Transverse colon (tissue), 4 donors: Measurements from ENCODE around the gene PGRMC2. TPM values are rescaled to one million over a fixed set of nuclear protein-coding genes. Genes with fewer than 3 reads are reported as not detected.
"Not testable (repeated sequence)": the region's sequence is repeated elsewhere in the genome, so short reads cannot be mapped to it uniquely, and the experiment has no call there.

Source experiments
- DNase-seq: peaks from one replicate; pipeline ENCODE4 v3.0.0-alpha.2; 2019
- H3K27ac ChIP-seq, 4 donors: fragments of 200-600 bp; sonication (generic); 2 replicates each; pipeline ENCODE4 v1.5.1; 2016 to 2018; ENCODE audit warnings: inconsistent platforms in 4 of 4
- H3K27me3 ChIP-seq: fragments of 200-600 bp; sonication (generic); 2 replicates; pipeline ENCODE4 v1.5.1; 2017; ENCODE audit warnings: inconsistent platforms
- H3K36me3 ChIP-seq, 4 donors: fragments of 200-600 bp; sonication (generic); 2 replicates each; pipeline ENCODE4 v1.5.1; 2017 to 2019; ENCODE audit warnings: inconsistent platforms in 4 of 4
- H3K4me1 ChIP-seq, 4 donors: fragments of 200-600 bp; sonication (generic); 2 replicates each; pipeline ENCODE4 v1.5.1; 2017 to 2020; ENCODE audit warnings: inconsistent platforms in 4 of 4
- H3K4me3 ChIP-seq, 4 donors: fragments of 200-600 bp; sonication (generic); 1 replicate in 1 of 4; 2 replicates in 3 of 4; pipeline versions ENCODE4 v1.5.1 to v1.6.1; 2017 to 2019; ENCODE audit warnings: inconsistent platforms in 4 of 4
- H3K9me3 ChIP-seq, 2 donors: fragments of 200-600 bp; sonication (generic); 2 replicates each; pipeline ENCODE4 v1.5.1; 2017 to 2019; ENCODE audit warnings: inconsistent platforms in 2 of 2
- CTCF ChIP-seq, 5 experiments: fragments of 200-600 bp in 3 of 5; fragments of 450-650 bp in 2 of 5; sonication (generic) in 3 of 5; IDR thresholded peaks; 1 replicate in 2 of 5; 2 replicates in 3 of 5; pipeline ENCODE4 v1.5.1; 2016 to 2017; ENCODE audit warnings: antibody characterized with exemption in 5 of 5, inconsistent platforms in 3 of 5, mild to moderate bottlenecking in 2 of 5, moderate library complexity in 1 of 5
- EP300 ChIP-seq: sonication (generic); formaldehyde crosslinking; IDR thresholded peaks from one replicate; pipeline ENCODE4 v1.6.1; 2017; ENCODE audit warnings: antibody characterized with exemption, low read depth
- POLR2A ChIP-seq: fragments of 450-650 bp; IDR thresholded peaks from one replicate; pipeline ENCODE4 v1.6.1; 2016; ENCODE audit warnings: antibody characterized with exemption, mild to moderate bottlenecking, moderate library complexity
- POLR2AphosphoS5 ChIP-seq, 3 donors: sonication (generic); formaldehyde crosslinking; IDR thresholded peaks; one replicate each; pipeline ENCODE4 v1.6.1; 2016; ENCODE audit warnings: antibody characterized with exemption in 3 of 3
- WGBS, 2 donors: methylation state at CpG; one replicate each; pipeline ENCODE4 v1.1.5; 2018; ENCODE audit warnings: low coverage in 1 of 2; 5-methylcytosine and 5-hydroxymethylcytosine counted together
- in situ Hi-C, 4 donors: fragments of 200-750 bp; cut with MboI; loops; one replicate each; pipeline versions ENCODE4 v1.15.0 to v1.15.1; 2017; ENCODE audit warnings: low sequenced_read_pairs in 3 of 4, low pct_ligation_motif_present in 1 of 4, low pct_unique_long_range_greater_than_20kb in 1 of 4
- intact Hi-C: fragments of 100-400 bp; cut with DNase I; formaldehyde crosslinking; loops from one replicate; pipeline ENCODE4 v1.15.1; 2023; ENCODE audit warnings: low total_unique reads
- total RNA-seq, 4 donors: library from RNA; depleted of rRNA; stranded (reverse); fragments of >200 nt; gene quantifications; one replicate each; pipeline ENCODE4 v1.1.0, GENCODE V29; 2016

The PGRMC2 gene
- total RNA-seq, 4 donors from 2014 or later, result 19.9 to 49.1 (median 31.4) TPM

- 83 to 85% methylated on average over 1 of the region's 1 CpG for WGBS, 2 donors
- in situ Hi-C loops (no loop called here), intact Hi-C loops (no loop called here)
- no peak for DNase-seq
- Histone ChIP-seq H3K27ac (no peak overlapping the region), H3K9me3 (no peaks in the 10 kb centered on the region), H3K4me3 (no peak overlapping the region), H3K27me3 (no peaks in the 10 kb centered on the region), H3K36me3 (peaks cover 0 to 21% (median 8%) of the 10 kb centered on the region in 4 donors), H3K4me1 (no peaks in the 10 kb centered on the region)
- no peak for TF ChIP-seq CTCF (IDR thresholded peaks at IDR 0.05)
- TF ChIP-seq POLR2A, result no peak
- TF ChIP-seq EP300, result no peak
- no peak for TF ChIP-seq POLR2AphosphoS5 (IDR thresholded peaks at IDR 0.05)
These were observed 16.1 kb downstream of the PGRMC2 start for GRCh38 chr4:128271551-128271950.

- intact Hi-C loops, result no loop called here
- Histone ChIP-seq H3K27ac (no peak overlapping the region), H3K9me3 (peaks cover 0 to 6% of the 10 kb centered on the region in 2 donors), H3K4me3 (no peak overlapping the region), H3K4me1 (no peaks in the 10 kb centered on the region), H3K27me3 (no peaks in the 10 kb centered on the region), H3K36me3 (peaks cover 0 to 21% (median 8%) of the 10 kb centered on the region in 4 donors)
- in situ Hi-C loops, result no loop called here
- 89 to 92% methylated on average over 1 to 5 of the region's 5 CpGs for WGBS, 2 donors
- no peak for DNase-seq
- TF ChIP-seq EP300, result no peak
- TF ChIP-seq POLR2AphosphoS5 (IDR thresholded peaks at IDR 0.05), result no peak
- no peak for TF ChIP-seq CTCF (IDR thresholded peaks at IDR 0.05)
- TF ChIP-seq POLR2A, result no peak
These were observed 18.6 kb downstream of the PGRMC2 start for GRCh38 chr4:128268970-128269369.

GRCh38 chr4:128267745-128268144 is 19.9 kb downstream of the PGRMC2 start:
- Histone ChIP-seq H3K27me3 (no peaks in the 10 kb centered on the region), H3K4me3 (no peak overlapping the region), H3K36me3 (peaks cover 0 to 21% (median 8%) of the 10 kb centered on the region in 4 donors), H3K9me3 (peaks cover 0 to 6% of the 10 kb centered on the region in 2 donors), H3K4me1 (no peaks in the 10 kb centered on the region), H3K27ac (no peak overlapping the region)
- no peak for DNase-seq
- TF ChIP-seq POLR2A (no peak), POLR2AphosphoS5 (IDR thresholded peaks at IDR 0.05) (no peak), CTCF (IDR thresholded peaks at IDR 0.05) (no peak), EP300 (no peak)
- in situ Hi-C loops, result no loop called here
- intact Hi-C loops, result no loop called here
- 67 to 79% methylated on average over 2 of the region's 2 CpGs for whole genome bisulfite sequencing, 2 donors

GRCh38 chr4:128267171-128267570 is 20.4 kb downstream of the PGRMC2 start:
- peaks cover 0 to 20% (median 8%) of the 10 kb centered on the region in 4 donors for H3K36me3 ChIP-seq
- H3K4me3 ChIP-seq, H3K9me3 ChIP-seq, in situ Hi-C loops, H3K27me3 ChIP-seq, H3K27ac ChIP-seq, intact Hi-C loops, H3K4me1 ChIP-seq, DNase-seq: not testable (repeated sequence)
- WGBS, 2 donors, result 37% methylated on average over 3 of the region's 3 CpGs; no CpG with 5 or more reads in 1 of the 2 donors

- in situ Hi-C loops, H3K27me3 ChIP-seq, H3K36me3 ChIP-seq, H3K27ac ChIP-seq, intact Hi-C loops, H3K4me3 ChIP-seq, H3K4me1 ChIP-seq, H3K9me3 ChIP-seq, DNase-seq: not testable (repeated sequence)
- 59 to 79% methylated on average over 2 to 3 of the region's 3 CpGs for WGBS, 2 donors
These were observed 22.1 kb downstream of the PGRMC2 start for GRCh38 chr4:128265550-128265949.

- intact Hi-C loops, H3K4me3 ChIP-seq, H3K36me3 ChIP-seq, H3K27ac ChIP-seq, H3K4me1 ChIP-seq, DNase-seq, H3K9me3 ChIP-seq, in situ Hi-C loops, H3K27me3 ChIP-seq: not testable (repeated sequence)
- 50 to 67% methylated on average over 3 to 5 of the region's 5 CpGs for WGBS, 2 donors
These were observed 27.7 kb downstream of the PGRMC2 start for GRCh38 chr4:128259889-128260288.

GRCh38 chr4:128258166-128258565 is 29.4 kb downstream of the PGRMC2 start:
- H3K4me1 ChIP-seq, H3K9me3 ChIP-seq, H3K36me3 ChIP-seq, H3K27me3 ChIP-seq, H3K4me3 ChIP-seq, H3K27ac ChIP-seq, intact Hi-C loops, DNase-seq, in situ Hi-C loops: not testable (repeated sequence)
- WGBS, 2 donors, result 40 to 62% methylated on average over 1 to 4 of the region's 4 CpGs
